NCI-H1105 (cell line): Measurements from ENCODE around the gene HCAR3.
"Not testable (repeated sequence)": the region's sequence is repeated elsewhere in the genome, so short reads cannot be mapped to it uniquely, and the experiment has no call there.

ENCODE experiments used
- DNase-seq: peaks from one replicate; lab custom pipeline; 2025; lab: John Stamatoyannopoulos, UW

Gene HCAR3

DNA sequence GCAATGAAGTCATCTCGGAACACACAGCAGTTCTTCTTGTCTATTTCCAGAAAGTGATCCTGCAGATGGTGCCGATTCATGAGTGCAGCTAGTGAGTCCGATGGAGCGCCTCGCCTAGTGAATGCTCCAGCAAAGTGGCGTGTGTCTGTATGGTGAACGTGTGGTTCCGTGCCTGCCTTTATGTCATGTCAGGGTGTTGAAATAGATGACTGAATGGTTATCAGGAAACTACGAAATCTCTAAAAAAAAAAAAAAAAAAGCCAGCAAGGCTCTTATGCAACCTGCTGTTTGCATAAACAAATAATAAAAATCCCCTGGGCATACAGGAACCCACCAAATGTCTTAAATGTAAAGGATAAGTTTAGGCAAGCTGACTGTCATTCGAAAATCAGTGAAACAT lies at the start of gene HCAR3:
Gene HCAR3 (minus strand): TSS at position 154 of the 400 bp plus-strand sequence. CDS start 74 bp downstream, at position 80.
- not testable (repeated sequence) for DNase-seq

DNA sequence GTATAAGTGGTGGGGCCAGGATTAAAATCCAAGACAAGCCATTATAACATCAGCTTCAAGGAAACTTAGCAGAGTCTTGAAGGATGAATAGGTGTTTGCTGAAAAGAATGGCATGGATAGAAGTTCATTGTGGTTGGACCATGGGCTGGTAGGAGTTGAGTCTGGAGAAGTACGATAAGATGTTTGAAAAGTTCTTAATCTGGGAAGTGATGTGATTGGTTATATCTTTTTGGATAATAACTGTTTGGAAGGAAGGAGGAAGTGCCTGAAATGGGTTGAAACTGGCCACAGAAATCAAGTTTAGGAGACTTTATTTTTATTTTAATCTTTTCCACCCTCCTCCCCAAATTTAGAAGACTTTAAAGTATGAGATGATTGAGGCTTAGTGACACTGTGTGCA lies 41.0 kb upstream of the HCAR3 start:
- no peak for DNase-seq

DNA sequence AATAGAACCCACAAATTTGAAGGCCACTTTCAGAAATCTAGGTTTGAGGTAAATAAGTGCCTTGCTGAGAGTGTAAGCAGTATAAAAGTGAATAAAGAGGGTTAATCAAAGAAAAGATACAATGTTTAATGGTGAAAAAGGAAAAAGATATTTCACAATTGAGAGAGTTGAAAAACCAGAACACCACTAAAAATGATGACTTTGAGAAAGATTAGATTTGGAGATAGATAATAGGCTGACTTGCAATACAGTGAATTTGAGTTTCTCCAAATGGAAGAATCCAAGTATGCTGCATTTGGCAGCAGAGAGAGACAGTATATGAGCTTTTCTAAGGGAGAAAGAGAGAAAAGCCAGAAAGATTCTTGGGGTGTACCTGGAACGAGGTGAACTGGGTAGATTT lies 38.2 kb upstream of the HCAR3 start:
- DNase-seq, result no peak

DNA sequence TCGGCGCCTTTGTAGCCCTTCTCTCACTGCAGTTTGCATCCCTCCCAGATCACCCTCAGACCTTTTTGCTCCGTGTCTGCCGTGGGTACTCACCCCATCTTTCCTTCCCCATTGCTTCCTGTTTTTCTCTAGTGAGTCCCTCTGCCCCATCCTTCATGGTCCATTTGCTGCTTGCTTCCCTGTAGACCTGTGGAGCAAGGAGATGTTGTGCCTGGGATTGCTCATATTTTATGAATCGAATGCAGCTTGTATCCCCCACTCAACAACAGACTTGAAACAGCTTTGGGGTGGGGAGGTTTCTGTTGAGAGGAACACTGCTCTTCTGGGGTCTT lies 36.7 kb upstream of the HCAR3 start:
- no peak for DNase-seq

DNA sequence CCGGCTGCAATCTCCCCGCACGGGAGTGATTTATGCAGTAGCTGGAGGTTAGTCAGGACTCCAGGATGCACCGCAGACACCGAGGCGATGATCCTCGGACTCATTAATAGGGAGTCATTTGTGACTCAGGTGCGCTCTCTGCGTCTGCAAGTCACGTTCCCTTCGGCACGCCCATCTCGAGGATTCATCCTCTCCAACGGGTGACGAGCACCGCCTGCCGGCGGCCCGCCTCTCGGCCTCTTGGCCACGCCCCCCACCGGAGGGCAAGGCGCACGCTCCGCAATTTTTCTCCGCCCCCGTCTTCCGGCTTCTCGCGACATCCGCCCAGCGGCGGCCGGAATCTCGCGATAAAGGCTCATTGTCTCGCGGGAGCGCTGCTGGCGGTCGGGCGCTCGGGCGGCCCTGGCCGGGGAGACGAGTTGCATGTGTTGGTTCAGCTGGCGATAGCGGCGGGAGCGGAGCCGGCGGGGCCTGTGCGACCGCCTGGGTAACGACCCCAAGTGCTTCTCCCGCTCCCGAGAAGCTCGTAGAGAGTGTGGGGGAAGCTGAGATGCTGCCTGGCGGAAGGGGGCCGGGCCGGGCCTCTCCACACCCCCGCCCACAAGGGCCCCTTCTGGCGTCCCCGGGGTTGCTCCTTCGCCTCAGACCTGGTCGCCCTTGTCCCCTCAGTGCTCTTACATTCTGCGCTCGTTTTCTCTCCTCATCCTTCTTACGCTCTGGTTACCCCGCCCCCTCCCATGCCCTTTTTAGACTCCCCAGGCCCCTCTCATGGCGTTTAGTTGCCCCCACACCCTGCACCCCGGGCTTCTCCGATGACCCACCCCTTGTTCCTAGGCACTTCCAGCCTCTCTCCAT lies 36.1 kb upstream of the HCAR3 start, which contains the start of gene DENR:
Gene DENR (plus strand): TSS at position 361 of the 855 bp plus-strand sequence. CDS start 878 bp downstream, outside the sequence.
- peak; percentile 98 for DNase-seq

DNA sequence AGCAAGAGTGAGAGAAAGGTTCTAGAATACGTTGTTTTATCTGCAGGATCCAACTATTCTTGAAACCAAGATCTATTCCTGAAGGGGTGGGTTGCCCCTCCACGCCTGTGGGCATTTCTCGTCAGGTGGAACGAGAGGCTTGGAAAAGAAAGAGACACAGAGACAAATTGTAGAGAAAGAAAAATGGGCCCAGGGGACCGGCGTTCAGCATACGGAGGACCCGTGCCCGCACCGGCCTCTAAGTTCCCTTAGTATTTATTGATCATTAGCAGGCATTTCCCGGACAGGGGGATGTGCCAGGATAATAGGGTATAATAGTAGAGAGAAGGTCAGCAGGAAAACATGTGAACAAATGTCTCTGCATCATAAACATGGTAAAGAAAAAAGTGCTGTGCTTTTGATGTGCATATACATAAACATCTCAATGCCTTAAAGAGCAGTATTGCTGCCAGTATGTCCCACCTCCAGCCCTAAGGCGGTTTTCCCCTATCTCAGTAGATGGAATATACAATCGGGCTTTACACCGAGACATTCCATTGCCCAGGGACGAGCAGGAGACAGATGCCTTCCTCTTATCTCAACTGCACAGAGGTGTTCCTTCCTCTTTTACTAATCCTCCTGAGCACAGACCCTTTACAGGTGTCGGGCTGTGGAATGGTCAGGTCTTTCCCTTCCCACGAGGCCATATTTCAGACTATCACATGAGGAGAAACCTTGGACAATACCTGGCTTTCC lies 34.3 kb upstream of the HCAR3 start:
- DNase-seq, result not testable (repeated sequence)

DNA sequence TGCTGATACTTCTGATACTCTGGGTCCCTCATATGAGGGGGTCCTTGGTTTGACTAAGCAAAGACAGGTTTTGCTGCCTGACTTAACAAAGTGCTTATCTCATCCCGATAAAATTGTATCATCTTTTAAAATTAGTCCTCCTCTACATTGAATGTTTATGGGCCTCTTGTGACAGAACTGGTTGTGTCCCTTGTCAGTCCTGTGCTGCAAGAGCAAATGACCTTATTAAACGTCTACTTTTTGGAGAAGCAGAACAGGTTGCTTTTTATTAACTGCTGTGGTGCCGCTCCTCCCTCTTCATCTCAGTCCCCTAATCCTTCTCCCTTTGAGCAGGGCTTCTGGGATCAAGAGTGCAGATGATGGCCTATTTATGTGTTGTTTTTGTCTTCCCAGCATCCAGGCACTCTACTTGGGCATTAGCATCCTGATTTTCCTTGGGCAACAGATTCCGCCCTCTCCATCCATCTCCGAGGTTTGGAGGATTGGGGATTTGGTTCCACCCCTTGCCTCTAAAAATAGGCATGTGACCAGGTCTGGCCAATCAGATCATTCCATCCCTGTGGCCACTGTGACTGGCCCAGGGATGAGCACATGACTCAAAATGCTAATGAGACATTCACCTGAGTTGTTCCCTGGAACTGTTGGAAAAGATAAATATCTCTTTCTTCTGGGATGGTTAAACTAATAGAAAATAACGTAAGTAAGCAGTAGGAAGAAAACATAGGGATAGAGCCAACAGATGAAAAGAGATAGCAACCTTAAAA lies 33.1 kb upstream of the HCAR3 start:
- DNase-seq, result no peak

DNA sequence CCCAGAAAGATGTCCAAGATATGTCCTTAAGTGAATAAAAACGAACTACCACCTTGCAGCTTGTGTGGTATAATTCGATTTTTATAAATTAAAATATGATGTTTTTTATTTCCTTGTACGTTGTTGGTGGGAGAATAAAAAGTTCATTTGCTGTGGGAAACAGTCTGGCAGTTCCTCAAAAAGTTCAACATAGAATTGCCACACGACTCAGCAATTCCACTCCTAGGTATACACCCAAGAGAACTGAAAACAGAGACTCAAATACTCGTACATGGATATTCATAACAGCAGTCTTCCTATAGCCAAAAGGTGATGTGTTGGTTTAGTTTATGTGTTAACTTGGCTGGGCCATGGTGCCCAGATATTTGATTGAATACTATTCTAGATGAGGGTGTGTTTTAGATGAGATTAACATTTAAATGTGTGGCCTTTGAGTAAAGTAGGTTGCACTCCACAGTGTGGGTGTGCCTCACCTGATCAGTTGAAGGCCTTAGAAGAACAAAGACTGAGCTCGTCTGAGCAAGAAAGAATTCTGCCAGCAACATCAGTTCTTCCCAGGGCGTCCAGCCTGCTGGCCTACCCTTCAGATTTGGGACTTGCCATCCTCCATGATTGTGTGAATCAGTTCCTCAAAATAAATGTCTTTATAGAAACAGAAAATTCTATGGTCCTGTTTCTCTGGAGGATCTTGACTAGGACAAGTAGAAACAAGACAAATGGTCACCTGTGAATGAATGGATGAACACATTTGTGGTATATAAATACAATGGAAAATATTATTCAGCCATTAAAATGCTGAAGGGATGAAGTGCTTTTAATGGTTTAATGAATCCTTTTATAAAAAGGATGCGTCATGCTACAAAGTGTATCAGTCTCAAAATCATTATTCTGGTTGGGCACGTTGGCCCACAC lies 30.9 kb upstream of the HCAR3 start:
- DNase-seq, result no peak

DNA sequence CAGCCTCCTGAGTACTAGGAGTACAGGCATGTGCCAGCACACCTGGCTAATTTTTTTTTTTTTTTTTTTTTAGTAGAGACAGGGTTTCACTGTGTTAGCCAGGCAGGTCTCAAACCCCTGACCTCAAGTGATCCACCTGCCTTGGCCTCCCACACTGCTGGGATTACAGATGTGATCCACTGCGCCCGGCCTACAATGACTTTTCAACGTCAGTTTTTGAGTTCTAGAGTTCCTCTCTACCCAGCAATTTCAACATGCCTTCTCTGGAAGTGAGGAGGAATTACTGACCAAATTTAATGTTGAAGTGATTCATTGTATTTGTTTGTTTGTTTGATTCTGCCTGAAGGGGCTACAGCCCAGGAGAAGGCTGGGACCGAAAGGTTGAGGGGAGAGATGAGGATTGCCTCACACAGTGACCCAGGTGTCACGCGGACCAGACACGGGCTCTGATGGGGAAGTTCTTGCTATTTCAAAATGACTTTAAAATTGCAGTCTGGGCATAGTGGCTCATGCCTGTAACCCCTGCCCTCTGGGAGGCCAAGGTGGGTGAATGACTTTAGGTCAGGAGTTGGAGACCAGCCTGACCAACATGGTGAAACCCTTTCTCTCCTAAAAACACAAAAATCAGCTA lies 27.4 kb upstream of the HCAR3 start:
- DNase-seq, result no peak

DNA sequence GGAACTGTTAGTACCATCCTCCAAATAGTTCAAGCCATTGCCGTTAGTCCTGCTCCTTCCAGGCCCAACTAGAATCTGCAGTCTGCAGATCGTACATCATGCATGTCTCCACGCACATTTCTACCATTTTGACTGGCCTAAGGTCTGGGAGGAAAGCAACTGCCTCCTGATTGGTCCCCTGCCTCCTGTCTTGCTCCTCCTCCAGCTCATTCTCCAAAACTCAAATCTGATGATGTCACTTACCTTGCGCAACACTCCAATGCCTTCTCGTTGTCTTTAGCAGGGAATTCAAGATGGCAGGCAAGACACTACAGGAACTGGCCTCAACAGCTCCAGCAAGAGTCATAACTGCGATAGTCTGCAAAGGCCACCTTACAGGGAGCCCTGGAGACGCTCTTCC lies 23.7 kb upstream of the HCAR3 start:
- no peak for DNase-seq

DNA sequence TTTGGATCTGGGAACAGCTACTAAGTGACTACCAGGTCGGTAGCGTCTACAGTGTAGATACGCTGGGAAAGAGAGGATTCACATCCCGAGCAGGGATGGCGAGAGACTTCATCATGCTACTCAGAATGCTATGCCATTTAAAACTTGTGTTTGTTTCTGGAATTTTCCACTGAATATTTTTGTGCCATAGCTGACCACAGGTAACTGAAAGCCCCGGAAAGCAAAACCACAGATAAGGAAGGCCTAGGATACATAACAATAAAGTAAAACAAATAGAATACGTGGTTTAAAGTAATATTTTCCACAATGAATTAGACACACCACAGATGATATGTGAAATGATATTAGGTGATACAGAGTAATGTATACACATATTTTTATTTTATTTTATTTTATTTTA lies 22.0 kb upstream of the HCAR3 start:
- no peak for DNase-seq

DNA sequence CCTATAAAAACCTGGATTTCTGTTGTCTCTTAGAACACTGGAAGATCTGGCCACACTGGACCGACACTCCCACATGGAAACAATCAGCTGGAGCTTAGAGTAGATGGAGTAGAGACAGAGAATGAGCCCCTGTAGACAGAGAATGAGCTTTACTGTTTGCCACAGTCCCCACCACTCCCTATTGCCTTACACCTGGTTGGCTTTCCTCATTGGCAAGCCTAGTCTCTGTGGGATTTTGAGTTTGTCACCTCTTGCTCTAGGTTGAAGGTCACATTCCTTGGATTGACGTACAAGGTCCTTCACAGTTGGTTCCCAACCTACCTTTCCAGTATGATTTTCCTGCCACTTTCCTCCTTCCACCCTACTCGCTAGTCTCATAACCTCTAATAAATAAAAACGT lies 16.0 kb upstream of the HCAR3 start:
- no peak for DNase-seq

DNA sequence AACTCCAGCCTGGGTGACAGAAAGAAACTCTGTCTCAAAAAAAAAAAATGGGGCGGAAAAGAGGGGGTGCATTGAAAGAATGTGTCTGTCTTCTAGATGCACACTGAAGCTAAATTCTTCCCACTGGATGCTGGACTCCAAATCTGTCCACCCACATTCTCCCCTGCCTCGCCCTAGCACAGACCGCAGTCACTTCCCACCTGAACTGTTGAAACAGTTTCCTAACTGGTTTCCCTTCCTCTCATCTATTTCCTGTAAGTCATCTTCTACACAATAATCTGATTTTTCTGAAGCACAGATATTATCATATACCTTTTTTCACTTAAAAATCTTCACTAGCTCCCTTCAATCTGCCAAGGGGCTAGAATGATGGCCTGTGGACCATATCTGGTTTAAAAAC lies 15.6 kb upstream of the HCAR3 start:
- no peak for DNase-seq

DNA sequence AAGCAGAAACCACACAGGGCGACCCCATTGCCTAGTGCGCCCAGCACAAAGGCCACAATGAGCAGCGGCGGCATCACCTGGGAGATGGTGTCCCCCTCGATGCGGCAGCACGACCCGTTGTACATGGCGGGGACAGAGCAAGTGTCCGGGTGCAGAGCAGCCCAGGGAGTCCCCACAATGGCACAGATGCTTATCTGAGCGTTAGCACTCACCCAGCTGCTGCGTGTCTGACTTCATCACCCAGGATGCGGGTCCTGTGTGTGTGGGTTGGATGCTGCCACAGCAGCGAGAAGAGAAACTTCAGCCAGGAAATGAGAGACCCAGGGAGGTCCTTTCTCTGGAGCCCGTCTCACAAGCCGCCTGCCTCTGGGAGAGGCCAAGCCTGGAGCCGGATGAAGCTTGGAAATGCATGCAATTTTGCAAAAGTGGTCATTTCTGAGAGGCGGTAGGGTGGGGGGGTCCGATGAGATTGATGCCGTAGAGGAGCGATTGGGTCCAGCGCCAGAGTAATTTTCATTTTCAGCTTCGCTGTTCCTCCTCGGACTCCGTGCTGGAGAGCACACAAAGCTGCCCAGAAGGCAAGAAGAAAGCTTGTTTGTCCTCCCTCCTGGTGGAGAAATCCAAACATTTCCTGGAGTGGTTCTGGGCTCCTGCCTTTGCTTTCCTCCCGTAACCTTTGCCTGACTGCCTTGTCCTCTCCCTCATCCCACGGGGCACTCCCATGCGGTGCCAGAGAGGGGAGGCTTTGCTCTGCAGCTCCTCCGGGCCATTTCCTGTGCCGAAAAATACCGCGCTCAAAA lies 13.8 kb upstream of the HCAR3 start, which contains the start of gene HCAR1:
Gene HCAR1 (minus strand): TSS at position 630 of the 800 bp plus-strand sequence. CDS start 505 bp downstream, at position 125.
- DNase-seq, result no peak

DNA sequence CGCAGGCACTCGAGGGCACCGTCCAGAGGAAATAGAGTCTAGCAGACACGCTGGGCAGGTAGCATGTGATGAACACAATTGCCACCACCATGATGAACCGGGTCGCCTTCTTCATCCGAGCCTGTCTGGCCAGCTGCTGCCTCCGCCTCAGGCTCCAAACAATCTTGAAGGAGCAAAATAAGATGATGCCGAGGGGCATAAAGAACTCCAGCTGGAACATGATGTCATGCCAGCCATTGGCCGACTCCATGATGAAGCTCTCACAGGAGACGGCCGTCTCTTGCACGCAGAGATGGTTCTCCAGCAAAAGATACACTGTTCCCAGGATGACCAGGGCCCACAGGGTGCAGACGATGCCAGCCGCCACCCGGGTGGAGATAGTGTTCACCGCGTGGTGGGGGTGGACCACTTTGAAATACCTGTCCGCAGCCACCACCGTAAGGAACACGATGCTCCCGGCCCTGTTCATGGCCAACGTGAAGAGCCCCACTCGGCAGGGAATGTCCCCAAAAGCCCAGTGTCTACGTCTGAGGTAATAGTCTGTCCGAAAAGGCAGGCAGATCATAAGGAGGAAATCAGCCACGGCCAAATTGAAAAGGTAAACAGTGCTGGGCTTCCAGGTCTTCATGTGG lies 13.1 kb upstream of the HCAR3 start:
- DNase-seq, result no peak

DNA sequence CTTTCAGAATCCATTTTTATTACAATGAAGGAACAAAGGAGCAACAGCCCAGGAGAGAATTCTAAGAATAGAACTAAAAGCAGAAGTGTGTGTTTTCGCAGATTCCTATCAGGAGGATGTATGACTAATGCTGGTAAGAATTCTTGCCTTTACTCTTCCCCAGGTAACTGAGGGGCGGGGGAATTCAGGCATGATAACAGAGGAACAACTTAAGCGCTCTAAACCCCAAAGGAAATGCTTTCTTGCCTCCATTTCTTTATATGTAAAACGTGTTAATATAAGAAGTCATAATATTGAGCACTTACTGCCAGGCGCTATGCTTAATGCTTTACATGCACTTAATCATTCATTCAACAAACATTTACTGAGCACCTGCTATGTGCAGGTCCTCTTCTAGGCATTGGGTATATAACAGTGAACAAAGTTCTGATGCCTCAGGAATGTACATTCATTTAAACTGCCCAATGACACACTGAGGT lies 9.5 kb upstream of the HCAR3 start:
- no peak for DNase-seq

DNA sequence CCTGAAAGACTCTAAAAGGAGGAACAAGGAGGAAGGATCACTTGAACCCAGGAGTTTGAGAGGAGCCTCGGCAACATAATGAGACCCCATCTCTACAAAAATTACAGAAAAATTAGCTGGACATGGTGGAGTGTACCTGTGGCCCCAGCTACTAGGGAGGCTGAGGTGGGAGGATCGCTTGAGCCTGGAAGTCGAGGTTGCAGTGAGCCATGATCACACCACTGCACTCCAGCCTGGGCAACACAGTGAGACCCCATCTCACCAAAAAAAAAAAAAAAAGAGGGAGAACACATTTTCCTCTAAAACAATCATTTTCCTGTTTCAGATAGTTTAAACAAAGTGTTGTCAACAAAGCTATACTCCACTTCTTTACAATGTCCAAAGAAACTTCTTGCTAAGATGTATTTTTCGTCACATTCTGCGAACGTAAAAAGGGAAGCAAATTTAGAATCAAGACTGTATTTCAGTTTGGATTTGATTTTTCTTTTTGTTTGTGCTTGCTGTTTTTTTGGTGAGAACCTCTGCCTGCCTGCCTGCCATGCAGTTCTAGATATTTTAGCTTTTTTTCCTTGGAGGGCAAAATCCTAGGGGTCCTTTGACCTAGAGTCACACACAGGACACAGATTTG lies 9.0 kb upstream of the HCAR3 start:
- DNase-seq, result no peak

DNA sequence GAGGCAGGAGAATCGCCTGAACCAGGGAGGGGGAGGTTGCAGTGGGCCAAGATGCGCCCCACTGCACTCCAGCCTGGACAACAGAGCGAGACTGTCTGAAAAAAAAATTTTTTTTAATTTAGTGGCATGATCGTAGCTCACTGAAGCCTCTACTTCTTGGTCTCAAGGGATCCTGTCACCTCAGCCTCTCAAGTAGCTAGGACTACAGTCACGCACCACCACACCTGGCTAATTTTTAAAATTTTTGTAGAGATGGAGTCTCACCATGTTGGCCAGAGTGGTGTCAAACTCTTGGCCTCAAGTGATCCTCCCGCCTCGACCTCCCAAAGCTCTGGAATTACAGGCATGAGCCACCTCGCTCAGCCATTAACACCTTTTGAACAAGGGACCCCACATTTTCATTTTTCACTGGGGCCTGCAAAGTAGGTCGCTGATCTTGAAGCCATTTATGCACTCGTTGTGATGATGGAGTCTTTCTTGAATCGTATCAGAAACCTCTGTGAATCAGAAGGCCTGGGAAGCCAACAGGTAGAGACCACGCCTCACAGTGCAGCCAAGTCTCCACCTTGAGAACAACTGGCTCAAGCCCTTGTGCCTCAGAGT lies 8.1 kb upstream of the HCAR3 start:
- DNase-seq, result no peak

DNA sequence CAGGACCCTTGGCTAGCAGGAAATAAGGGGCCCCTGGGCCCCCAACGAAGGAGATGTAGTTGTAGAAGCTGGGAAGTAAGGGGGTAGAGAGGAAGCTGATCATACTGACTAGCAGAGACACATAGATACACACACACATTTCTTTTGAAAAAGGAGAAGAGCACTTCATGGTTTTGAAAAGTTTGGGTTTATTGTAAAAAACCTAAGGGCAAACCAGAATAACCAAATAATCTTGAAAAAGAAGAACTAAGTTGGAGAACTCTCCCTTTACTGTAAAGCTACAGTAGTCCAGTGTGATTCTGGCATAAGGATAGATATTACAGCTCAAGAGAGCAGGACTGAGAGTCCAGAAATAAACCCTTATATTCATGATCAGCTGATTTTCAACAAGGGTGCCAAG lies 5.8 kb upstream of the HCAR3 start:
- DNase-seq, result no peak
